ENCODE data around the gene AHNAK.

AHNAK gene

DNA sequence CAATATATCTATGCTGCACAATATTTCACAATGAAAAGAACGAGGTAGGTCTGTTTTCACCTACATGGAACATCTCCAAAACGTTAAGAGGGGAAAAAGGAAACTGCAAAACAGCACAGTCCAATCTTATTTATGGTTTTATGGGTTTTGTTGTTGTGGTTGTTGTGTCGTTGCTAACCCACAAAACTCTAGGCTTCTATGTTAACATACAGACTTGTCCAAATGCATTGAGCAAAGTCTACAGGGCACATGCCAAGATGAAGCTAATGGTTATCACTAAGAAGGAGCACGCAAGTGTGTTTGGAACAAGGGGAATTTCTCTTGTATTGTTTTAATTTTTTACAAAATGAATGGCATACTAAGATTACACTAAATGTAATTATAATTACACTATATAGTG, 48.6 kb downstream of the AHNAK start:
- CTCF ChIA-PET, result interaction anchor here (0.7 to 3.8 kb wide), 2 partner anchors 10 to 45 kb away, joined by 3 to 19 read pairs; no protein-coding TSS in a partner anchor
- Histone ChIP-seq H3K4me3 (ENCODE audit: control insufficient read depth in 1 of 7, extremely low read depth in 1 of 7, insufficient read depth in 4 of 7, low read depth in 2 of 7, low read length in 6 of 7) (no peak overlapping the region), H3K36me3 (ENCODE audit: control insufficient read depth in 4 of 4, insufficient read depth in 4 of 4, low read length in 3 of 4) (no peaks in the 10 kb centered on the region), H3K27me3 (replicated peaks in 2 of 5; ENCODE audit: control insufficient read depth in 4 of 5, insufficient read depth in 5 of 5, low read length in 4 of 5) (no peaks in the 10 kb centered on the region), H3K4me1 (ENCODE audit: control extremely low read depth in 1 of 4, control insufficient read depth in 4 of 4, insufficient read depth in 4 of 4, low read length in 3 of 4) (peaks cover 0 to 38% (median 28%) of the 10 kb centered on the region in 4 experiments), H3K27ac (ENCODE audit: insufficient read depth in 1 of 2, low read depth in 1 of 2, low read length in 2 of 2, poor library complexity in 1 of 2, severe bottlenecking in 2 of 2) (no peak overlapping the region), H3K9me3 (ENCODE audit: control extremely low read depth in 1 of 5, control insufficient read depth in 4 of 5, insufficient read depth in 2 of 5, low read depth in 1 of 5, low read length in 4 of 5) (no peaks in the 10 kb centered on the region)
- no CpG with 5 or more reads among the region's 4 CpGs for WGBS (ENCODE audit: insufficient coverage)
- no peak for DNase-seq
- POLR2A ChIA-PET, result no interaction called here

DNA sequence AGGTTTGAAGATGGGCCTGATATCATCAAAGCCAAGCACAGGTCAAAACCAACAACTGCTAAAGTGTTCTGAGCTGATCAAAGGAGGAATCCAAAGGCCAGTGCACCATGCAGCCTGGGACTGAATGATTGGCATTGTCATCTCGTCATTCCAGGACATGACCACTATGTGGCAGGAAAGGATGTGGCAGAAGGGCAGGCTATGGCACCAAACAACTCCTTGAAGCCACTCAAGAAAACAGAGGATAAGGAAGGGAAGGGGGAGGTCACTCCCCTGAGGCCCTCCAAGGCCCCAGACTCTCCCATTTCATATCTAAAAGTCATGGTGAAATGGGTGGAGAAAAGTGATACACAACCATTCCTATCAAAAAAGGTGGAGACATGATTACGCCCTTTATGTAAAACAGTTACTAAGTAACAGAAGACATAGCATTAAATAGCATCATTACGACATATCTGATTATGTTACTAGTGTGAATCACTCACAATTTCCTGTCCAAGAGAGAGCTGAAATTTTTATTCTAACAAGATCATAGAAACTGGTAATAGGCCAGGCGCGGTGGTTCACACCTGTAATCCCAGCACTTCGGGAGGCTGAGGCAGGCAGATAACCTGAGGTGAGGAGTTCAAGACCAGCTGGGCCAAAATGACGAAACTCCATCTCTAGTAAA, 49.3 kb downstream of the AHNAK start:
- no peak overlapping the region for H3K4me3 ChIP-seq (ENCODE audit: control insufficient read depth in 1 of 7, extremely low read depth in 1 of 7, insufficient read depth in 4 of 7, low read depth in 2 of 7, low read length in 6 of 7)
- no peaks in the 10 kb centered on the region for H3K36me3 ChIP-seq (ENCODE audit: control insufficient read depth in 4 of 4, insufficient read depth in 4 of 4, low read length in 3 of 4)
- POLR2A ChIA-PET, result interaction anchor here (0.5 kb wide), 1 partner anchor 14 kb away, joined by 3 read pairs; no protein-coding TSS in a partner anchor
- no peak for DNase-seq
- CTCF ChIA-PET, result interaction anchor here (0.7 to 3.8 kb wide), 3 partner anchors 11 to 73 kb away, joined by 3 to 19 read pairs (median 3); no protein-coding TSS in a partner anchor
- H3K27ac ChIP-seq (ENCODE audit: insufficient read depth in 1 of 2, low read depth in 1 of 2, low read length in 2 of 2, poor library complexity in 1 of 2, severe bottlenecking in 2 of 2), result no peak overlapping the region
- H3K4me1 ChIP-seq (ENCODE audit: control extremely low read depth in 1 of 4, control insufficient read depth in 4 of 4, insufficient read depth in 4 of 4, low read length in 3 of 4), result peaks cover 0 to 31% (median 21%) of the 10 kb centered on the region in 4 experiments
- no peaks in the 10 kb centered on the region for H3K9me3 ChIP-seq (ENCODE audit: control extremely low read depth in 1 of 5, control insufficient read depth in 4 of 5, insufficient read depth in 2 of 5, low read depth in 1 of 5, low read length in 4 of 5)
- H3K27me3 ChIP-seq (replicated peaks in 2 of 5; ENCODE audit: control insufficient read depth in 4 of 5, insufficient read depth in 5 of 5, low read length in 4 of 5), result no peaks in the 10 kb centered on the region
- 88% methylated on average over 6 of the region's 7 CpGs for WGBS (ENCODE audit: insufficient coverage)

DNA sequence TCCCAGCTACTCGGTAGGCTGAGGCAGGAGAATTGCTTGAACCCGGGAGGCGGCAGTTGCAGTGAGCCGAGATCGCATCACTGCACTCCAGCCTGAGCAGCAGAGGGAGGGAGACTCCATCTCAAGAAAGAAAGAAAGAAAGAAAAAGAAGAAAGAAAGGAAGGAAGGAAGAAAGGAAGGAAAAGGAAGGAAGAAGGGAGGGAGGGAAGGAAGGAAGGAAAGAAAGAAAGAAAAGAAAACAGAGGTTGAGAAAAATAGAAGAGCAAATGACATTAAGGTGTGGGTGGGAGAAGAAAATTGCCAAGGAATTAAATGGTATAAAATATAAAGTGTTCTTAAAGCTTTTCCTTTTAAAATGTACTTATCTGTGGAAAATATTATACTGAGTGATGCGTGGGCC, 49.9 kb downstream of the AHNAK start:
- Histone ChIP-seq H3K27ac (ENCODE audit: insufficient read depth in 1 of 2, low read depth in 1 of 2, low read length in 2 of 2, poor library complexity in 1 of 2, severe bottlenecking in 2 of 2) (no peak overlapping the region), H3K27me3 (replicated peaks in 2 of 5; ENCODE audit: control insufficient read depth in 4 of 5, insufficient read depth in 5 of 5, low read length in 4 of 5) (no peaks in the 10 kb centered on the region), H3K9me3 (ENCODE audit: control extremely low read depth in 1 of 5, control insufficient read depth in 4 of 5, insufficient read depth in 2 of 5, low read depth in 1 of 5, low read length in 4 of 5) (no peaks in the 10 kb centered on the region), H3K4me1 (ENCODE audit: control extremely low read depth in 1 of 4, control insufficient read depth in 4 of 4, insufficient read depth in 4 of 4, low read length in 3 of 4) (peaks cover 0 to 25% (median 15%) of the 10 kb centered on the region in 4 experiments), H3K4me3 (ENCODE audit: control insufficient read depth in 1 of 7, extremely low read depth in 1 of 7, insufficient read depth in 4 of 7, low read depth in 2 of 7, low read length in 6 of 7) (no peak overlapping the region), H3K36me3 (ENCODE audit: control insufficient read depth in 4 of 4, insufficient read depth in 4 of 4, low read length in 3 of 4) (no peaks in the 10 kb centered on the region)
- CTCF ChIA-PET, result interaction anchor here (1.2 to 3.8 kb wide), 2 partner anchors 11 to 72 kb away, joined by 3 to 19 read pairs; no protein-coding TSS in a partner anchor
- 94% methylated on average over 5 of the region's 6 CpGs for WGBS (ENCODE audit: insufficient coverage)
- POLR2A ChIA-PET, result interaction anchor here (0.5 to 0.6 kb wide), 2 partner anchors 13 to 71 kb away, joined by 3 read pairs; no protein-coding TSS in a partner anchor
- no peak for DNase-seq

DNA sequence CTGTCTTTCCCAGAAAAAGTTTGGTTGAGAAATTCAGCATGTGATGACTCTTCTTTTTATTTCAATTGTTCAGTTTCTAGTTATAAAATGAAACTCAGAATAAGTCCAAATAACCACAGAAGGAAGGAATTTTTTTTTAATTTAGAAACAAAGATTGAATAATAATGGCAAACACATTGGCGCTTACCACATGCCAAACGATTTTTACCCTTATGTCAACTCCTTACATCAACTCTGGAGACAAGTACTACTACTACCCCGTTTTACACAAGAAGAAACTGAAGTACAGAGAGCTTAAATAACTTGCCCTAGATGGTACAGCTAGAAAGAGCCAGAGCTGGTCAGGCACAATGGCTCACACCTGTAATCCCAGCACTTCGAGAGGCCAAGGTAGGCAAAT, 52.4 kb downstream of the AHNAK start:
- 90% methylated on average over 4 of the region's 4 CpGs for WGBS (ENCODE audit: insufficient coverage)
- ChIA-PET CTCF (interaction anchor here (1.6 kb wide), 1 partner anchor 19 kb away, joined by 4 read pairs; no protein-coding TSS in a partner anchor), POLR2A (interaction anchor here (0.7 kb wide), 1 partner anchor 1007 kb away, joined by 4 read pairs; no protein-coding TSS in a partner anchor)
- H3K9me3 ChIP-seq (ENCODE audit: control extremely low read depth in 1 of 5, control insufficient read depth in 4 of 5, insufficient read depth in 2 of 5, low read depth in 1 of 5, low read length in 4 of 5), result no peaks in the 10 kb centered on the region
- peaks cover 0 to 7% (median 1%) of the 10 kb centered on the region in 4 experiments for H3K4me1 ChIP-seq (ENCODE audit: control extremely low read depth in 1 of 4, control insufficient read depth in 4 of 4, insufficient read depth in 4 of 4, low read length in 3 of 4)
- DNase-seq, result no peak
- no peaks in the 10 kb centered on the region for H3K27me3 ChIP-seq (replicated peaks in 2 of 5; ENCODE audit: control insufficient read depth in 4 of 5, insufficient read depth in 5 of 5, low read length in 4 of 5)
- no peak overlapping the region for H3K27ac ChIP-seq (ENCODE audit: insufficient read depth in 1 of 2, low read depth in 1 of 2, low read length in 2 of 2, poor library complexity in 1 of 2, severe bottlenecking in 2 of 2)
- no peaks in the 10 kb centered on the region for H3K36me3 ChIP-seq (ENCODE audit: control insufficient read depth in 4 of 4, insufficient read depth in 4 of 4, low read length in 3 of 4)
- H3K4me3 ChIP-seq (ENCODE audit: control insufficient read depth in 1 of 7, extremely low read depth in 1 of 7, insufficient read depth in 4 of 7, low read depth in 2 of 7, low read length in 6 of 7), result no peak overlapping the region

DNA sequence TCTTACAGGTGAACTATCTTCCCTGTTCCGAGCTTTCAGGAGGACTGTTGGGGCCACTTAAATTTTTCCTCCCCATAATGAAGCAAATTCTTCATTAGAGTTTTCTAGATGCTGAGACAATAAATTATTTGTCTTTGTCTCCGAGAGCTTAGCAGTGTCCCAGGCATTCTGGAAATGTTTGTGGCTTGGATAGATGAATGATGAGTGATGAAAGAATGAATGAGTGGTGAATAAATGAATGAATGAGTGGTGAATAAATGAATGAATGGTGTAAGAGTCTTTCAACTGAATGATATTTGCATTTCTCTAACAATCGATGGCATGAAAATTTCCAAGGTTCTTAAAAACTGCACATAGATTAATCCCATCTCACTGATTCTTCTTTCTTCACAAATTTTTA, 52.8 kb downstream of the AHNAK start:
- ChIA-PET CTCF (interaction anchor here (1.6 kb wide), 1 partner anchor 18 kb away, joined by 4 read pairs; no protein-coding TSS in a partner anchor), POLR2A (no interaction called here)

DNA sequence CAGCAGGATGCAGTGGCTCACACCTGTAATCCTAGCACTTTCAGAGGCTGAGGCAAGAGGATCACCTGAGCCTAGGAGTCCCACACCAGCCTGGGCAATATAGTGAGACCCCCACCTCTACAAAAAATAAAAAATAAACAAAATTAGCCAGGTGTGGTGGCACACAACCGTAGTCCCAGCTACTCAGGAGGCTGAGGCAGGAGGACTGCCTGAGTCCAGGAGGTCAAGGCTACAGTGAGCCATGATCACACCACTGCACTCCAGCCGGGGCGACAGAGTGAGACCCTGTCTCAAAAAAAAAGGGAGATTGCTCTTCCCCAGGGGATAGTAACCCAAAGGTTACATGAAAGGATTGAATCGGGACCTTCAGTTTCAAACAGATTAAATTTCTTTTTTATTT, 54.0 kb downstream of the AHNAK start:
- no peak for DNase-seq
- Histone ChIP-seq H3K9me3 (ENCODE audit: control extremely low read depth in 1 of 5, control insufficient read depth in 4 of 5, insufficient read depth in 2 of 5, low read depth in 1 of 5, low read length in 4 of 5) (no peaks in the 10 kb centered on the region), H3K27ac (ENCODE audit: insufficient read depth in 1 of 2, low read depth in 1 of 2, low read length in 2 of 2, poor library complexity in 1 of 2, severe bottlenecking in 2 of 2) (no peak overlapping the region), H3K4me3 (ENCODE audit: control insufficient read depth in 1 of 7, extremely low read depth in 1 of 7, insufficient read depth in 4 of 7, low read depth in 2 of 7, low read length in 6 of 7) (no peak overlapping the region), H3K27me3 (replicated peaks in 2 of 5; ENCODE audit: control insufficient read depth in 4 of 5, insufficient read depth in 5 of 5, low read length in 4 of 5) (no peaks in the 10 kb centered on the region), H3K4me1 (ENCODE audit: control extremely low read depth in 1 of 4, control insufficient read depth in 4 of 4, insufficient read depth in 4 of 4, low read length in 3 of 4) (peaks cover 0 to 8% (median 2%) of the 10 kb centered on the region in 4 experiments), H3K36me3 (ENCODE audit: control insufficient read depth in 4 of 4, insufficient read depth in 4 of 4, low read length in 3 of 4) (no peaks in the 10 kb centered on the region)
- ChIA-PET POLR2A (no interaction called here), CTCF (no interaction called here)
- WGBS (ENCODE audit: insufficient coverage), result 100% methylated on average over 3 of the region's 4 CpGs

More for the DNA sequence above, 52.8 kb downstream of the AHNAK start:
- no peak for DNase-seq
- Histone ChIP-seq H3K9me3 (ENCODE audit: control extremely low read depth in 1 of 5, control insufficient read depth in 4 of 5, insufficient read depth in 2 of 5, low read depth in 1 of 5, low read length in 4 of 5) (no peaks in the 10 kb centered on the region), H3K4me1 (ENCODE audit: control extremely low read depth in 1 of 4, control insufficient read depth in 4 of 4, insufficient read depth in 4 of 4, low read length in 3 of 4) (peaks cover 0 to 7% (median 1%) of the 10 kb centered on the region in 4 experiments), H3K4me3 (ENCODE audit: control insufficient read depth in 1 of 7, extremely low read depth in 1 of 7, insufficient read depth in 4 of 7, low read depth in 2 of 7, low read length in 6 of 7) (no peak overlapping the region), H3K27ac (ENCODE audit: insufficient read depth in 1 of 2, low read depth in 1 of 2, low read length in 2 of 2, poor library complexity in 1 of 2, severe bottlenecking in 2 of 2) (no peak overlapping the region), H3K36me3 (ENCODE audit: control insufficient read depth in 4 of 4, insufficient read depth in 4 of 4, low read length in 3 of 4) (no peaks in the 10 kb centered on the region), H3K27me3 (replicated peaks in 2 of 5; ENCODE audit: control insufficient read depth in 4 of 5, insufficient read depth in 5 of 5, low read length in 4 of 5) (no peaks in the 10 kb centered on the region)
- WGBS (ENCODE audit: insufficient coverage), result 92% methylated on average over 1 of the region's 3 CpGs

DNA sequence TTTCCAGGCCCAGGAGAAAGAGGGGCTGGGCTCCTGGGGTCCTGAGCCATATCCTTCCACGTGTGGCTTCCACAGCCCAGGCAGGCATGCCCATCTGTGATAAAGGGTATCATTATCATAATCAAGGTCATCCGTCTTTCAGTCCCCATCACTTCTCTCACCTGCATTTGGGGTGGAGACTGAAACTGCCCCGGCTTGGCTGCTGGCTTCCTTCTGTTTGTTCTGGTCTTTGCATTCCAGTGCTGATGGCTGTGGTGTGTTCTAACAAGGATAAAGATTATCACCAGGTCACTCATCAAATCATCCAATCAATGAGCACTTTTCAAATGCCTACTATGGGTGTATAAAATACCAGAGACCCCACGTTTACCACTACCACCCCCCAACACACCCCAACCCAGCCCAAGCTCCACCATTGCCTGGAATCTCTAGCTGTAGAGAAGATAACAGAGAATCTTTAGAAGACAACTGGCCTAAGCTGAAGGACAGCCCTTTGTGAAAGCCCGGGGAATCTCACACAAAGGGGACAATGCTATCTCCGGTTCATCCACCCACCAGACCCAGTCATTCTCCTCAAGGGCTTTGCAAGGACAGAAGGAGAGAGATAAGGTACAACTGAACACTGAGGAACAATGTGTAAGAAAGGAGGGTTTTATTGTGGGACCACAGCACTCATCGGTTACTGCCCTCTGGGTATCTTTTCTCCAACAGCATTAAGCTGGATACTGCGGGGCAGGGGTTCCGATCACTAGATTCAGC, 54.9 kb downstream of the AHNAK start:
- peaks cover 0 to 7% (median 2%) of the 10 kb centered on the region in 4 experiments for H3K4me1 ChIP-seq (ENCODE audit: control extremely low read depth in 1 of 4, control insufficient read depth in 4 of 4, insufficient read depth in 4 of 4, low read length in 3 of 4)
- 94% methylated on average over 5 of the region's 9 CpGs for WGBS (ENCODE audit: insufficient coverage)

More for the DNA sequence above, 54.9 kb downstream of the AHNAK start:
- Histone ChIP-seq H3K4me3 (ENCODE audit: control insufficient read depth in 1 of 7, extremely low read depth in 1 of 7, insufficient read depth in 4 of 7, low read depth in 2 of 7, low read length in 6 of 7) (no peak overlapping the region), H3K27ac (ENCODE audit: insufficient read depth in 1 of 2, low read depth in 1 of 2, low read length in 2 of 2, poor library complexity in 1 of 2, severe bottlenecking in 2 of 2) (no peak overlapping the region), H3K27me3 (replicated peaks in 2 of 5; ENCODE audit: control insufficient read depth in 4 of 5, insufficient read depth in 5 of 5, low read length in 4 of 5) (no peaks in the 10 kb centered on the region), H3K9me3 (ENCODE audit: control extremely low read depth in 1 of 5, control insufficient read depth in 4 of 5, insufficient read depth in 2 of 5, low read depth in 1 of 5, low read length in 4 of 5) (no peaks in the 10 kb centered on the region), H3K36me3 (ENCODE audit: control insufficient read depth in 4 of 4, insufficient read depth in 4 of 4, low read length in 3 of 4) (no peaks in the 10 kb centered on the region)
- no peak for DNase-seq
- CTCF ChIA-PET, result no interaction called here
- POLR2A ChIA-PET, result no interaction called here

Data from common myeloid progenitor, CD34-positive (primary cell).